GM21529 (cell line): ENCODE results near the gene IDS.
"Not testable (repeated sequence)": the region's sequence is repeated elsewhere in the genome, so short reads cannot be mapped to it uniquely, and the experiment has no call there.

ENCODE experiments used
- ATAC-seq: cut with Tn5 transposase; IDR thresholded peaks from one replicate; pipeline ENCODE4 v1.9.1; 2021; ENCODE audit not compliant: unreplicated experiment

The IDS gene

GRCh38 chrX:149502923-149503322 is 2.2 kb downstream of the IDS start:
- not testable (repeated sequence) for ATAC-seq

GRCh38 chrX:149499766-149500165 is 5.3 kb downstream of the IDS start:
- ATAC-seq = no peak

GRCh38 chrX:149498767-149499166 is 6.3 kb downstream of the IDS start:
- no peak for ATAC-seq

GRCh38 chrX:149497626-149498025 is 7.5 kb downstream of the IDS start:
- ATAC-seq = no peak

GRCh38 chrX:149497054-149497453 is 8.1 kb downstream of the IDS start:
- no peak for ATAC-seq

GRCh38 chrX:149495573-149496071 is 9.5 kb downstream of the IDS start:
- no peak for ATAC-seq

- ATAC-seq = no peak
Measured at GRCh38 chrX:149494844-149495565, 10.1 kb downstream of the IDS start.

GRCh38 chrX:149493567-149494562 is 11.2 kb downstream of the IDS start:
- no peak for ATAC-seq

GRCh38 chrX:149491812-149492211 is 13.3 kb downstream of the IDS start:
- no peak for ATAC-seq

- ATAC-seq = no peak
Measured at GRCh38 chrX:149490100-149490499, 15.0 kb downstream of the IDS start.

GRCh38 chrX:149488411-149489052 is 16.6 kb downstream of the IDS start:
- ATAC-seq = not testable (repeated sequence)

GRCh38 chrX:149488008-149488407 is 17.1 kb downstream of the IDS start:
- ATAC-seq = not testable (repeated sequence)

- no peak for ATAC-seq
Measured at GRCh38 chrX:149487292-149487691, 17.8 kb downstream of the IDS start.

GRCh38 chrX:149476513-149476912 is 28.6 kb downstream of the IDS start:
- peak; percentile 59 for ATAC-seq

- no peak for ATAC-seq
Measured at GRCh38 chrX:149473966-149474365, 31.1 kb downstream of the IDS start.

- ATAC-seq = no peak
Measured at GRCh38 chrX:149473092-149473491, 32.0 kb downstream of the IDS start.

- ATAC-seq = no peak
Measured at GRCh38 chrX:149472625-149473024, 32.5 kb downstream of the IDS start.

GRCh38 chrX:149471397-149471796 is 33.7 kb downstream of the IDS start:
- no peak for ATAC-seq

GRCh38 chrX:149470955-149471354 is 34.2 kb downstream of the IDS start:
- peak; percentile 95 for ATAC-seq

- ATAC-seq = no peak
Measured at GRCh38 chrX:149469406-149469805, 35.7 kb downstream of the IDS start.

- ATAC-seq = no peak
Measured at GRCh38 chrX:149467920-149468319, 37.2 kb downstream of the IDS start.
